Iris pigment epithelial cell (primary cell): ENCODE results near the gene METTL17.
A peak's percentile ranks its signal among the peaks of the same experiment; 100 is the strongest.
"Not testable (repeated sequence)": the region's sequence is repeated elsewhere in the genome, so short reads cannot be mapped to it uniquely, and the experiment has no call there.

Experiments used
- DNase-seq: peaks from one replicate; pipeline ENCODE4 v3.0.0-alpha.2; 2011; ENCODE audit warnings: low read depth

The METTL17 gene

DNA sequence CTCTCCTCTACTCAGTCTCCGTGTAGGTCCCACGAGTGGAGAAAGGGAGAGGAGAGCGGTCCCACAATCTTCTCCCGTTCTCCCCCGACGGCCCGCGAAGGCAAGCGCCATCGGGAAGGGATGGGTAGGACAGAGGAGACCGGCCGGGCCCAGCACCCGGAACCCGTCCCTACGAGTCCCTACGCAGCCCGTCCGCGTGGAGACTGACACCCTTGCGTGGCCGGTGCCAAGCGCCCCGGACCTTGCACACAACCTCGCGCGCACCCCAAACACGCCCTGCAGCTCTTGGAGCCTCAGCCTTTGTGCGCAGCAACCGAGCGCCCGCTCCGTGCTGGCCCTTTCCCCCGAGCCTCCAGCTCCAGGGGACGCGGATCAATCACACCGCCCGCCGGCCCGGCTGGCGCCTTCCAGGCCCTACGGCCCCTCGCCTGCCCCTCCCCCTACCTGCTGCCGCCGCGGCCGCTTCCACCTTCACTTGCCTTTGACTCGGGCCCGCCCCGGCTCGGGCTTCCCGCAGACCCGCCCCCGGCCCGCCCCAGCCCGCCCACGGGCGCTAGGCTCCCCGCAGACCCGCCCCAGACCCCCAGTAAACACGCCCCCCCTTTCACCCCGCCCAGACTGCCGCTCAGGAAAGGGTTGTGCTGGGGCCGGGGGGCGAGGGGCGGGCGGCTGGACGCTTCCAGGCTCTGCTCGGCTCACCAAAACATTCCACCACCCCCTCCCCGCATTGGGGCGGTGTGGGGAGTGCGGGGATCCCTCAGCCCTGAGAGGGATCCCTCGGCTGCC, 35.0 kb downstream of the METTL17 start, which contains the start of gene NDRG2:
Gene NDRG2 (minus strand): TSS at position 477 of the 786 bp plus-strand sequence. CDS start 1,746 bp downstream, outside the sequence.
- DNase-seq = peak; percentile 12

DNA sequence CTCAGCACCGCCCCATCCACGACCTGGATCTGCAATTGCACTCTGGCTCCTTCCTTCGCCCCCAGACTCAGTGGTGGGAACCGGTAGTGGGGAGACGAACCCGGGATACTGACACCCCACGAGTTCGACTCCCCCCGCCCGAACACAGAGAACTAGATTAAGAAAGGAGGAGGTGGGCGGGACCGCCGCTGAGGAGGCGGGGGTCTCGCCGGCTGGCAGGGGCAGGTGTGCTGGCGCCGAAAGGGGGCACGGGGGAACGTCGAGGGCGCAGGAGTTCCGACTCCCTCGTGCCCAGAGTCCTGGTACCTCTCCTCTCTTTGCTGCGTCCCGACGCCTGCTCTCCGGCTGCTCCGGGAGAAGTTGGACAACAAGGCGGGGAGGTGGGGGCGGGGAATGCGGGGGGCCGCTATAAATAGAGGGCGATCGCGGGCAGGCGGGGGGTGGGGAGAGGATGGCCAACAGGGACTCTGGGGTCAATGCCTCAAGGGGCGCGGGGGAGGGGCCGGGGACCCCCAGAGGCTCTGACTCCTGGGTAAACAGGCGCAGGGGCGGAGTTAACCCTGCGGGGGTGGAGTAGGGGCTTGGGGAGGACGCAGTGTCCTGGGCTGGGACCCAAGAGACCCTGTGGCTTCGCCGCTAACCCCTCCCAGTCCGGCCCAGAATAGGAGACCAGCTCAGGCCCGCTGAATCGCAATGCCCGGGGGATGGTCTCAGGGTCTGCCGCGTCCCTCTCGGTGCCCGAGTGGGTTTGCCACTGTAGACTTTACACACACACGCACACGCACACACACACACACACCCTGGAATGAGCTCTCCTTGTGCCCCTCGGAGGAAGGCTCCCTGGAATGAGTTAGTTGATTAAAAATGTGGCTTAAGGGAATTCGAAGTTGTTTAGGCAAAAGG, 35.8 kb downstream of the METTL17 start:
- DNase-seq = no peak

DNA sequence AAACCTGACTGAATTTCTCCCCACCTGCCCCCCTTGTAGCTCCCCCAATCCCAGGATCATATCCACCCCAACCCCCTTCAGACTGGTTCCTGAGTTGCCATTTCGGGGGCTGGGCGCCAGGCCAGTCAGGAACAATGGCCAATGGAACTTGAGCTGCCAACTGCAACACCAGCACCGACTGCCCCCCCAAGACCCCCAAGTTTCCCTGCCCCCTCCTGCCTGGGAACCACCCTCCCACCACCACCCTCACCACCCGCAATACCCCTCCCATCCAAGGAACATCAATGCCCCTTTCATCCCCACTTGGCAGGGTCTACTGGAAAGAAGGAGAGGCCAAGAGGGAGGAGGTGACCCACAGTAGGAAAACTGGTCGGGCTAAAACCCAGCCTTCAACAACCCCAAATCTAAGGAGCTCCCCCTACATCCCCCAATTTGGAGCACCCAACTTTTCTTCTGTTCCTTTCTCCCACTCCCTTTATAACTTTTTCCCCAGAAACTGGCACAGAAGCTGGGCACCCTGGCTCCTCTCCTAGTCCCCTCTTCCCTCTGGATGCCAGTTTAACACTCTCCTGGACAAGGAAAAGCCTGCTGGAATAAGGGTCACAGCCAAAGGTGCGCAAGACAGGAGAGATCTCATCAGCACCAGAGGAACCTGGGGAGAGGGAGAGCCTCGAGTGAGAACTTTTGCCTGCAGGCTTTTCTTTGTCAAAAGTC, 36.7 kb downstream of the METTL17 start:
- DNase-seq = no peak

DNA sequence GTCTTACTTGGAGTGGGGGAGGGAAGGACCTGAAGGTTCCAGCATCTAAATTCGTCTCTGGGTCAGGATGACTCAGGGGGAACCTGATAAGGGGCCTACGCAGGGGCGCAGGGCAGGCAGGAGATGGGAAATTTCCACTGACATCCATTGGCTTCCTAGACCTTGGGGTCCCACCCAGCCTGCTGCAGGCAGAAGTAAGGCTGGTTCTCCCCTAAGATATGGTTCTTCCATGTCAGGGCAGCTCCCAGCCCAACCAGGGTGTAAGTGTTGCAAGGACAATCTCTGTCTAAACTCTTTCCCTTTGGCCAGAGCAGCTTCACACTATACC, 37.2 kb downstream of the METTL17 start:
- DNase-seq = no peak

DNA sequence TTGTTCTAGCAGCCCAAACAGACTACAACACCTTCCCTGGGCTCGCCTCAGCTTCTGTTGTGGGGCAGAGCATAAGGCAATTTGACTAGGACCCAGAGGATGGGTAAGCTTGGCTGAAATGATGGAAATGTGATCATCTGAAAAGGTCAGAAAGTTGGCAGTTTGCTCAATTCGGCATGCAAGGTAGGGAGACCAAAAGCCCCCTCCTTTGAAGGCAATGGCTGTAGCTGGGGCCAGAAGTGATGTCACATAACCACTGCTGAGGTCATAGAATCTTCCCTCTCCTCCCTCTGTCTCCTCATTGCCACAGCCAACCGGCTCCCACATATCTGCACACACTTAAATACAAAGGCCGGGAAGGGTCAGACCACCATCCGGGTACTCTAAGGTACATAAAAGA, 40.1 kb downstream of the METTL17 start, which contains the start of gene TPPP2:
Gene TPPP2 (plus strand): TSS at position 301 of the 400 bp plus-strand sequence. CDS start 365 bp downstream, outside the sequence.
- DNase-seq = no peak

DNA sequence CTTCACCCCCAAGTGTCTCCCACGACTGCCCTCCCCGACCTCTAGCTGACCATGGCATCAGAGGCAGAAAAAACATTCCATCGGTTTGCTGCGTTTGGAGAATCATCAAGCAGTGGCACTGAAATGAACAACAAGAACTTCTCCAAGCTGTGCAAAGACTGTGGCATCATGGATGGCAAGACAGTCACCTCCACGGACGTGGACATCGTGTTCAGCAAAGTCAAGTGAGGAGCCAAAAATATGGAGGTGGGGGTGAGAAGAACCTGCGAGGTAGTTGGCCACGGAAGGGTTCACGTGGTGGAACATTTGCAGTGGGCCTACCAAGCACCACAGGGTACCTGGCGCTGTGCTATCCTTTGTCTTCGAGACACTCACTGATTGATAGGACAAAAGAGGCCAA, 40.8 kb downstream of the METTL17 start:
- DNase-seq = no peak

DNA sequence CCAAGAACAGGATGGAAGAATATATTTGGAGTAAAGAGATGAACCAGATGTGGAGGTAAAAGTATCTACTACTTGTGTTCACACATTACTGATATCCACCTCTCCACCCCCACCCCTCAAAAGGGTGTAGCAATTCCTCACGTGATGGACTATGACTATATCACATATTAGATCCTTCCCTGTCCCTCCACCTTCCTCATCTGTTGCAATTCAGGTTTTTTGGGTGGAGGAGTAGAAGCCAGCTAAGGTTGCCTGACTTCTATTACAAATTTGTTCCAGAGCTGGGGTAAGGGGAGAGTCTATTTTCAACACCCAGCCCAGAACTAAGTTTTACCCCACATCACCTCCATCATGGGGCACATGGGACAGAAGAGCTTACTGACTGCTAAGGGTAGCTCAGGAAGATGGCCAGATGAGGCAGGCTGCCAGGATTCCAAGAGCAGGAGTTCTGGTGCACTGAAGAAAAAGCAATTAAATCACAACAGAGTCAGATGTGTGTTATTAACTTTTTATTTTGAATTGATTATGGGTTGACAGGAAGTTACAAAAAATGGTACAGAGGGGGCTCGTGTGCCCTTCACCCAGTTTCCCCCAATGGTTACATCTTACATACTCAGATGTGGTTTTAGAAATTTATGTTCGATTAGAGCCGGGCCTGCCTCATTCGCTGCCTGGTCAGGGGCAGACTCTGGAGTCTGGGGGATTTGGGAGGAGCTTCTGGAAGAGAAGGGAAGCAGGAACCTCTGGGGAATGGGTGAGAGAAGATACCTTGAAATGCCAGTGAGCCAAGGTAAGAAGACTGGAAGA, 42.7 kb downstream of the METTL17 start:
- DNase-seq = no peak

DNA sequence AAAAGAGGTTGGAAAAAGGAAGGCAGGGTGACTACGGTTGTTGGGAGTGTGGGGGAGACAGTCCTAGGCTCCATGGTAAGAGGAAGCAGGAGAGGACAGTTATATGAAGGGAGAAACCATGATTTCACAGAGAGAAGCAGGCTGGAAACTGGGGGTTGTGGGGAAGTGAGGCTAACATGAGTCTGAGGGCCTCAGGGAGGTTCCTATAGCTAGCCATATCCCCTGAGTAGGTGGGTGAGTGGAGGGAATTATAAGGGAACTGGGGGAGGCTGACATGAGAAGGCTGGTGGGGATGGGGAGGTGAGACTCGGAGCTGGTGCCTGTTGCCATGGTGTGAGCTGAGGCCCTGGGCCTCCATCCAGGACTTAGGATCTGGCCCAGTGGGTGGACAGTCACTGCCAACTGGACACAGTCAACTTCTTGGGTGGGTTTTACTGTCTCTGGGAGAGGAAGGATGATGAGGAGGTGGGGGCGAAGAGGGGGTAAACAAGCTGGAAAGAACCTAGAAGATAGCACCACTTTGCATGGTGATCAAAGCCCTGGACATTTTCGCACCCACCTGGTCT, 43.4 kb downstream of the METTL17 start:
- DNase-seq = no peak

DNA sequence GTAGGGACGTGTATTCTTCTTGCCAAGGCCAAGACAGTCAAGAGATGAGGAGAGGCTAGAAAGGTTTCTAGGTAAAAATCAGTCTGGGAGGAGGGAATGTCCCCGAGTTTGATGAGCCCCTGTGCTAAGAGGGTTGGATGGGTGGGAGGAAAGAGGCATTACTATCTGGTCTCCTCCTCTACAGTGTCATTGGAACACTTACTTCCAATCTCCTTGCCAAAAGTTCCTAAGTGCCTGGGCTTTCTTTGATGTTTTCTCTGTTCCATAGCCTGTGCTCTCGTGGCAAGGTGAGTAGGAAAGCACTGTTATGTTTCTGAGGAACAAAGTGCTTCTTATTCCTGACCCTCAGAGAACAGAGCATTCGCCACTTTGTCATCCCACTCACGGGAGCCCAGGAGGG, 44.9 kb downstream of the METTL17 start, which contains the start of gene RNASE13:
Gene RNASE13 (minus strand): TSS at position 101 of the 400 bp plus-strand sequence. CDS start 519 bp downstream, outside the sequence.
- DNase-seq = no peak

DNA sequence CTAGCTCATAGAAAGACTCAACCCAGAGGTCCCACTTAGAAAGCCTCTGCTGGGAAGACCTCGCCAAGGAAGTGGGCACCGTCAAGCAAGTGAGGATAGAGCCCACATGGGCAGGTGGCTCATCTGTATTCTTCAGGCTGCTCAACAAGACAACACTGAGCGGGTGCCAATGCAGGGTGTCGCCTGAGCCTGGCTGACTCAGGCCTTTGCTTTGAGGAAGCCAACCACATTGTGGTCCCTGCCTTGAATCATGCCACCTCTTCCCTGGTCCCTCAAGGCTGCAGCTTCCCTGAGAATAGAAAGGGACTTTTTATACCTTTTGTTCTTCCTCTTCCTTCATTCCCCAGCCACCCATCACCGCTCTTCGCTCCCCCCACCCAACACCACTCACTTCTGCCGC, 47.0 kb downstream of the METTL17 start:
- DNase-seq = no peak

DNA sequence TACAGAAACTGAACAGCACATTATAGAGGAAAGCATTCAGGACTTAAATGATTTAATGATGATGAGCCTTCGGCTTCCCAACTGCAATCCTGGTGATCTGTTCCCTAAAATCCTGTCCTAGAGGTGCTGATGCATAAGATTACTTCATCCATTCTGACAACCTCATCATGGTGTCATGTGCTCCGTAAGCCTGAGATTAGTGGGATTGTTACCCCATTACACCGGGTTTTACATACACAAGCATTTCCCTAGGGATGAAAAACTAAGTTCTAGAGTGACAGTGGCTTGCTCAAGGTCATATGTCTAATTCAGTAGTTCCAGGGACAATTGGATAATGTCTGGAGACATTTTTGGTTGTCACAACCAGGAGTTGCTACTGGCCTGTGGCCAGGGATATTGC, 47.4 kb downstream of the METTL17 start:
- DNase-seq = no peak

DNA sequence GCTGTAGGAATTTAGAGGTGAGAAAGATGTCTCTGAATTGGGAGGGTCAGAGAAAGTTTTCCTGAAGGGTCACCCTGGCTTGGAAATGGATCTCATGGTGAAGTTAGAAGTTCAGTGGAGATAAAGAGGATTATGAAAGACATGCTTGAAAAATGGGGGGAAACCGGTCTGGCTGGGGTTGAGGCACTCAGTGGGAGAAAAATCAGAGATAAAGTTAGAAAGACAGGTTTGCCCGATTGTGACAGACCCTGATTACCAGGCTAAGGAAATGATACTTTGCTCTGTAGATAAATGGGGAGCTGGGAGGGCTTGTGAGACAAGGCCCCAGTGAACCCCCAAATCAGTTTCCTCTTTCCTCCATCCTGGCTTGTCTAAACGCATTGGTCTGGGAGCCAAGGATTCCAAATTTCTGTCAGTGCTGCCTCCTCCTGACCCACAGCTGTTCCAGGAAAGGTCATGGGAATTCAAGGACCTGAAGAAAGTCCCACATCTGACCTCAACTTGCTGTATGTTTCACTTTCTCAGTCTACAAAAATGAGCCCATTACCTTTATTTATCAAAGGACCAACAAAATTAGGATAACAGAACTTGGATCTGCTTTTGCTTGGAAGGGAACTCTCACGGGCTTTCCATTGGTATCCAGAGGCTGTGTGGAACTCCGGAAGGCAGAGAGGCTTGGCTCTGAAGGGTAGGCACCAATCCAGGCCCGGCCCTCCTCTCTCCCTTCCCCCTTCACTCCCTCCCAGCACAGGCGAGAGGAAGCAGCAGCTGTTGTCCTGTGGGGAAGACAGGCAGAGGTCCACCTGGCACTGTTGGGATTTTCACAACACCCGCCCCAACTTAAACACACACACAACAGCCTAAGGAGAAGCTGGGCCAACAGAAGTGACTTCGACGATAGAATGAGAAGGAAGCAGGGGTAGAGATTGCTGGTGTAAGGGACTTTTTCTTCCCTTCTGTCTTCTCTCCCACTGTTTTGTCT, 49.0 kb downstream of the METTL17 start:
- peak; percentile 23 for DNase-seq

DNA sequence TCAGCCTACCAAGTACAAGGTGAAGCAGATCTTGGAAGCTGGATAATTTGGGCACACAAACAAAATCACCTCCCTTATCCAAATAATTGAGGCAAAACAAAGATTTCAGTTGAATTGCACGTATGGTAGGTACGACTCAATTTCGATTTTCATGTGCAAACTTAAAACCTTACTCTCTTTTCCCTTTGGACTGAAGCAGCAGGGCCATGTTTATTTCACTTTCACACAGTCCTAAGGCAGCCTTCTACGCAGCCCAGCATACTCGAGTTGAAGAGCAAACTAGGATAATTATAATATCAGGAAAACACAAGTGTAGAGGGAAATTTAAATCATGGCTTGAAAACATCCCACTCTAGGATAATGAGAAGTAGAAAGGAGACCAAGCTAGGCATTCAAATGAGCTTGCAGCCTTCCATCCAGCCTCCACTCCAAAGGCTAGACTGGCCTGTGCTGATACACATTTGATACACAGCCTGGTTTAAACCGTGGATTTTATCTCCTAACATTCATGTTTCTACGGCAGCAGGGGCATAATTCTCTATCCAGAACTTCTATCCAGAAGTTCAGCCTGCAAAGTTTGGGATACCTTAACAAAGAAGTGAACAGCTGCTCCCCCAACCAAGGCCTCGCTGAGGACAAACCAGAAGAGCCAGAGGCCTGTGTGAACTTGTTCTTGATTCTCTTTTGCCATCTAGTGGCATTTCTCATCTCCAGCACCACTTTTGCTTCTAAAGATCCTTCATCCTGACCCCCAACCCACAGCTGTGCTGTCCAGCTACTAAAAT, 50.0 kb downstream of the METTL17 start:
- DNase-seq = peak; percentile 65

DNA sequence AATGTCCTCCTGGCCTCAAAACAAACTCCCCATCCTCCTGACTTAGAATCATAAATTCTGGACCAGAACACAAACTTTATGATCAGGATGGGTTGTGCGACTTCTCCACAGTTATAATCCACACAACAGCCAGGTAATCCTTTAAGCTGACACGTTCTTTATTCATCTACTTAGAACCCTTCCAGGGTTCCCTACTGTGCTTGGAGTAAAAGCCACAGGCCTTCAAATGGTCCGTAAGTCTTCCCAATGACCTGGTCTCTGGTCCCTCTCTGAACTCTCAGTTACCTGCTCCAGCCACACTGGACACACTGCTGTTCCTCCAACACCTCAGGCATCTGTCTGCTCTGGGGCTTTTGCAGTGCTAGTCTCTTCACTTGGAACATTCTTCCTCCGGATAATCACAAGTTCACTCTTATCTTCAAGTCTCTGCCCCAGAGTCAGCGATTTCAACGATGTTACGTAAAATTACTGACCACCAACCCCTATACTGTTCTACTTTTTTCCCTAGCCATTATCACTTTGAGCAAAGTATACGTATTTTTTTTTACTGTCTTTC, 50.7 kb downstream of the METTL17 start:
- no peak for DNase-seq

DNA sequence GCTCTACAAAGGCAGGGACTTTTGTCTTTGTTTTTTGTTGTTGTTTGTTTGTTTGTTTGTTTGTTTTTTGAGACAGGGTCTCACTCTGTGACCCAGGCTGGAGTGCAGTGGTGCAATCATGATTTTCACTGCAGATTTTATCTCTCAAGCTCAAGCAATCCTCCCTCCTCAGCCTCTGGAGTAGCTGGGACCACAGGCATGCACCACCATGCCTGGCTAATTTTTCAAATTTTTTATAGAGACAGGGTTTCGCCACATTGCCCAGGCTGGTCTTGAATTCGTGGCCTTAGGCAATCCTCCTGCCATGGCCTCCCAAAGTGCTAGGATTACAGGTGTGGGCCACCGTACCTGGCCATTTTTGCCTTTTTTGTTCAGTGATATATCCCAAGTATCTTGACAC, 51.2 kb downstream of the METTL17 start:
- not testable (repeated sequence) for DNase-seq

DNA sequence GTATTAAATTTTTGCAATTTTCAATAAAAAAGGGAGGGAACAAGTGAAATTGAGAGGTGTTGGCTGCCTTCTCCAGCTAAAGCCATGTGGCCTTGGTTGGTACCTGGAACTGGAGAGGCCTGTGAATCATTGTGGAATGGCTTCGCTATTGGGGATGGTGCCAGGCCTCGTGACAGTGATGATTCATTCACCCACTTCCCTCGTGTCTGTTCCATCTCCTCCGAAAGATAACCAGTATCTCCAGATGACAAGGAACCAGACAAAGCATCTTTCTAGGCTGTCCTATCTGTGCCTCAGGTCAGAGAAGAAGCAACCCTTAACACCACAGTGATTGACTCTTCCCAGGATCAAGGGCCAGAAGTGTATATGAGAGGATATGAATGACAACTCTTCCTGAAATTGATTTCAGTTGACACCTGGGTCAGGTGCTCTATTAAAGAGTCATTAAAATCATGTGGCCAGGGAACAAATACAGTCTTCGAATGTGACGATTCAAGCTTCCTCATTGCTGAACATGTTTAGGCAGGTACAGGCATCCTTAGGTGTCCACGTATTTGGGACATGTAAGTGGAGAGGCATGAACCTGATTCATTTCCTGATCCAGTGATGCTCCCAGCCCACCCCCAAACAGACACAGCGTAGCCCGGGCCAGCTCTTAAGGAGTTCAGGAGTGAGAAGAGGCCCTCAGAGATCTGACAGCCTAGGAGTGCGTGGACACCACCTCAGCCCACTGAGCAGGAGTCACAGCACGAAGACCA, 52.1 kb downstream of the METTL17 start, which contains the start of gene RNASE7:
Gene RNASE7 (plus strand): TSS at position 687 of the 758 bp plus-strand sequence. CDS start 631 bp downstream, outside the sequence.
- peak; percentile 63 for DNase-seq

DNA sequence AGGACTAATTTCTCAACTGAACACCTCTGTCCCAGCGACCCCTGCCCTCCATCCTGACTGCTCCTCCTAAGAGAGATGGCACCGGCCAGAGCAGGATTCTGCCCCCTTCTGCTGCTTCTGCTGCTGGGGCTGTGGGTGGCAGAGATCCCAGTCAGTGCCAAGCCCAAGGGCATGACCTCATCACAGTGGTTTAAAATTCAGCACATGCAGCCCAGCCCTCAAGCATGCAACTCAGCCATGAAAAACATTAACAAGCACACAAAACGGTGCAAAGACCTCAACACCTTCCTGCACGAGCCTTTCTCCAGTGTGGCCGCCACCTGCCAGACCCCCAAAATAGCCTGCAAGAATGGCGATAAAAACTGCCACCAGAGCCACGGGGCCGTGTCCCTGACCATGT, 53.1 kb downstream of the METTL17 start:
- no peak for DNase-seq
